ENCODE results near the gene ARF1.

The ARF1 gene

GRCh38 chr1:228066891-228067654 lies 15.4 kb upstream of the ARF1 start:
- ATAC-seq (replicated peaks; ENCODE audit: extremely low read depth, poor library complexity, severe bottlenecking) (no peak), DNase-seq (ENCODE audit: low spot score in 2 of 2) (no peak)
- H3K4me3 Mint-ChIP-seq, result no peak overlapping the region
- H3K9me3 Mint-ChIP-seq, result no peaks in the 10 kb centered on the region
- H3K27me3 Mint-ChIP-seq, result peaks cover 34% of the 10 kb centered on the region
- H3K27ac Mint-ChIP-seq (ENCODE audit: low read depth), result no peak overlapping the region
- peaks cover 1% of the 10 kb centered on the region for H3K36me3 Mint-ChIP-seq (ENCODE audit: insufficient read depth)
- H3K4me1 Mint-ChIP-seq, result no peaks in the 10 kb centered on the region

- H3K9me3 Mint-ChIP-seq, result no peaks in the 10 kb centered on the region
- H3K36me3 Mint-ChIP-seq (ENCODE audit: insufficient read depth), result peaks cover 1% of the 10 kb centered on the region
- ATAC-seq (replicated peaks; ENCODE audit: extremely low read depth, poor library complexity, severe bottlenecking) (no peak), DNase-seq (ENCODE audit: low spot score in 2 of 2) (no peak)
- H3K27me3 Mint-ChIP-seq, result peaks cover 24% of the 10 kb centered on the region
- no peak overlapping the region for H3K27ac Mint-ChIP-seq (ENCODE audit: low read depth)
- no peaks in the 10 kb centered on the region for H3K4me1 Mint-ChIP-seq
- no peak overlapping the region for H3K4me3 Mint-ChIP-seq
These were observed 14.1 kb upstream of the ARF1 start for GRCh38 chr1:228068359-228068758.

GRCh38 chr1:228070173-228070572 lies 12.3 kb upstream of the ARF1 start:
- H3K27me3 Mint-ChIP-seq, result peaks cover 22% of the 10 kb centered on the region
- no peak for ATAC-seq (replicated peaks; ENCODE audit: extremely low read depth, poor library complexity, severe bottlenecking)
- DNase-seq (ENCODE audit: low spot score in 2 of 2), result no peak
- peaks cover 1% of the 10 kb centered on the region for H3K36me3 Mint-ChIP-seq (ENCODE audit: insufficient read depth)
- no peak overlapping the region for H3K27ac Mint-ChIP-seq (ENCODE audit: low read depth)
- no peak overlapping the region for H3K4me3 Mint-ChIP-seq
- H3K4me1 Mint-ChIP-seq, result no peaks in the 10 kb centered on the region
- H3K9me3 Mint-ChIP-seq, result no peaks in the 10 kb centered on the region

GRCh38 chr1:228070851-228071250 lies 11.7 kb upstream of the ARF1 start:
- H3K4me3 Mint-ChIP-seq, result no peak overlapping the region
- no peaks in the 10 kb centered on the region for H3K9me3 Mint-ChIP-seq
- DNase-seq (ENCODE audit: low spot score in 2 of 2) (no peak), ATAC-seq (replicated peaks; ENCODE audit: extremely low read depth, poor library complexity, severe bottlenecking) (no peak)
- peaks cover 2% of the 10 kb centered on the region for H3K4me1 Mint-ChIP-seq
- peaks cover 16% of the 10 kb centered on the region for H3K27me3 Mint-ChIP-seq
- peaks cover 1% of the 10 kb centered on the region for H3K36me3 Mint-ChIP-seq (ENCODE audit: insufficient read depth)
- no peak overlapping the region for H3K27ac Mint-ChIP-seq (ENCODE audit: low read depth)

GRCh38 chr1:228071839-228072657 lies 10.5 kb upstream of the ARF1 start:
- DNase-seq (ENCODE audit: low spot score in 2 of 2) (no peak), ATAC-seq (replicated peaks; ENCODE audit: extremely low read depth, poor library complexity, severe bottlenecking) (no peak)
- Mint-ChIP-seq H3K27me3 (peaks cover 4% of the 10 kb centered on the region), H3K9me3 (no peaks in the 10 kb centered on the region), H3K36me3 (ENCODE audit: insufficient read depth) (peaks cover 1% of the 10 kb centered on the region), H3K4me3 (no peak overlapping the region), H3K4me1 (peaks cover 7% of the 10 kb centered on the region), H3K27ac (ENCODE audit: low read depth) (no peak overlapping the region)

GRCh38 chr1:228072658-228073043 lies 9.9 kb upstream of the ARF1 start:
- ATAC-seq (replicated peaks; ENCODE audit: extremely low read depth, poor library complexity, severe bottlenecking), result no peak
- H3K9me3 Mint-ChIP-seq, result no peaks in the 10 kb centered on the region

GRCh38 chr1:228073061-228073856 lies 9.2 kb upstream of the ARF1 start:
- no peaks in the 10 kb centered on the region for H3K9me3 Mint-ChIP-seq

More at GRCh38 chr1:228072658-228073043, 9.9 kb upstream of the ARF1 start:
- H3K27me3 Mint-ChIP-seq, result no peaks in the 10 kb centered on the region
- H3K4me1 Mint-ChIP-seq, result peaks cover 13% of the 10 kb centered on the region
- H3K36me3 Mint-ChIP-seq (ENCODE audit: insufficient read depth), result peaks cover 1% of the 10 kb centered on the region
- no peak overlapping the region for H3K27ac Mint-ChIP-seq (ENCODE audit: low read depth)
- no peak overlapping the region for H3K4me3 Mint-ChIP-seq
- DNase-seq (ENCODE audit: low spot score in 2 of 2), result no peak

GRCh38 chr1:228073857-228074545 lies 8.5 kb upstream of the ARF1 start:
- no peaks in the 10 kb centered on the region for H3K27me3 Mint-ChIP-seq

More at GRCh38 chr1:228073061-228073856, 9.2 kb upstream of the ARF1 start:
- no peak for ATAC-seq (replicated peaks; ENCODE audit: extremely low read depth, poor library complexity, severe bottlenecking)
- no peak for DNase-seq (ENCODE audit: low spot score in 2 of 2)
- no peak overlapping the region for H3K4me3 Mint-ChIP-seq
- H3K27ac Mint-ChIP-seq (ENCODE audit: low read depth), result no peak overlapping the region
- H3K27me3 Mint-ChIP-seq, result no peaks in the 10 kb centered on the region
- H3K4me1 Mint-ChIP-seq, result peaks cover 15% of the 10 kb centered on the region
- peaks cover 1% of the 10 kb centered on the region for H3K36me3 Mint-ChIP-seq (ENCODE audit: insufficient read depth)

GRCh38 chr1:228074954-228075730 lies 7.4 kb upstream of the ARF1 start:
- no peaks in the 10 kb centered on the region for H3K9me3 Mint-ChIP-seq
- no peaks in the 10 kb centered on the region for H3K27me3 Mint-ChIP-seq
- peaks cover 1% of the 10 kb centered on the region for H3K36me3 Mint-ChIP-seq (ENCODE audit: insufficient read depth)
- H3K4me1 Mint-ChIP-seq, result peaks cover 20% of the 10 kb centered on the region
- ATAC-seq (replicated peaks; ENCODE audit: extremely low read depth, poor library complexity, severe bottlenecking) (no peak), DNase-seq (ENCODE audit: low spot score in 2 of 2) (no peak)
- H3K4me3 Mint-ChIP-seq, result no peak overlapping the region
- H3K27ac Mint-ChIP-seq (ENCODE audit: low read depth), result no peak overlapping the region

More at GRCh38 chr1:228073857-228074545, 8.5 kb upstream of the ARF1 start:
- no peak for DNase-seq (ENCODE audit: low spot score in 2 of 2)
- Mint-ChIP-seq H3K4me1 (peaks cover 15% of the 10 kb centered on the region), H3K36me3 (ENCODE audit: insufficient read depth) (peaks cover 1% of the 10 kb centered on the region), H3K27ac (ENCODE audit: low read depth) (no peak overlapping the region), H3K4me3 (no peak overlapping the region), H3K9me3 (no peaks in the 10 kb centered on the region)
- no peak for ATAC-seq (replicated peaks; ENCODE audit: extremely low read depth, poor library complexity, severe bottlenecking)

GRCh38 chr1:228075801-228076271 lies 6.7 kb upstream of the ARF1 start:
- Mint-ChIP-seq H3K36me3 (ENCODE audit: insufficient read depth) (peaks cover 1% of the 10 kb centered on the region), H3K9me3 (no peaks in the 10 kb centered on the region), H3K27ac (ENCODE audit: low read depth) (no peak overlapping the region), H3K4me1 (peaks cover 20% of the 10 kb centered on the region), H3K4me3 (no peak overlapping the region), H3K27me3 (no peaks in the 10 kb centered on the region)
- ATAC-seq (replicated peaks; ENCODE audit: extremely low read depth, poor library complexity, severe bottlenecking) (no peak), DNase-seq (ENCODE audit: low spot score in 2 of 2) (no peak)

GRCh38 chr1:228076796-228077430 lies 5.6 kb upstream of the ARF1 start:
- Mint-ChIP-seq H3K27me3 (no peaks in the 10 kb centered on the region), H3K27ac (ENCODE audit: low read depth) (no peak overlapping the region), H3K4me1 (peaks cover 30% of the 10 kb centered on the region), H3K36me3 (ENCODE audit: insufficient read depth) (peaks cover under 1% of the 10 kb centered on the region), H3K4me3 (no peak overlapping the region), H3K9me3 (no peaks in the 10 kb centered on the region)
- DNase-seq (ENCODE audit: low spot score in 2 of 2) (no peak), ATAC-seq (replicated peaks; ENCODE audit: extremely low read depth, poor library complexity, severe bottlenecking) (no peak)

All from central memory CD8-positive, alpha-beta T cell (primary cell).